Body of pancreas (tissue), 4 donors: Measurements from ENCODE around the gene ACIN1. TPM values are rescaled to one million over a fixed set of nuclear protein-coding genes. Genes with fewer than 3 reads are reported as not detected.
A peak's percentile ranks its signal among the peaks of the same experiment; 100 is the strongest.

Experiments used
- ATAC-seq: fragments of 150-250 bp; one replicate; pipeline ENCODE4 v1.9.1; 2016
- DNase-seq, 4 donors: peaks; one replicate each; pipeline ENCODE4 v3.0.0-alpha.2; 2019
- H3K27ac ChIP-seq, 4 donors: fragments of 200-600 bp; sonication (generic); 1 replicate in 3 of 4; 2 replicates in 1 of 4; pipeline versions ENCODE4 v1.5.1 to v1.6.1; 2016 to 2019; ENCODE audit warnings: mild to moderate bottlenecking in 1 of 4, mixed read lengths in 1 of 4, moderate library complexity in 1 of 4
- H3K27me3 ChIP-seq, 2 donors: fragments of 200-600 bp; sonication (generic); one replicate each; pipeline ENCODE4 v1.6.0; 2016; ENCODE audit warnings: mild to moderate bottlenecking in 1 of 2
- H3K36me3 ChIP-seq, 2 donors: fragments of 200-600 bp; sonication (generic); replicated peaks in 1 of 2; 2 replicates each; pipeline ENCODE4 v1.5.1; 2016; ENCODE audit warnings: low read depth in 2 of 2; ENCODE audit not compliant: insufficient read depth in 1 of 2
- H3K4me1 ChIP-seq: fragments of 200-600 bp; sonication (generic); one replicate; pipeline ENCODE4 v1.6.0; 2016
- H3K4me3 ChIP-seq, 2 donors: fragments of 200-600 bp; sonication (generic); 1 replicate in 1 of 2; 2 replicates in 1 of 2; pipeline ENCODE4 v1.5.1; 2016 to 2019
- H3K9me3 ChIP-seq, 3 donors: fragments of 200-600 bp; sonication (generic); 1 replicate in 2 of 3; 2 replicates in 1 of 3; pipeline ENCODE4 v1.5.1; 2016
- CTCF ChIP-seq, 7 experiments: fragments of 450-650 bp in 4 of 7; fragments of 200-600 bp in 3 of 7; sonication (generic) in 3 of 7; IDR thresholded peaks; one replicate each; pipeline ENCODE4 v1.5.1; 2016 to 2019; ENCODE audit warnings: antibody characterized with exemption in 7 of 7
- POLR2A ChIP-seq, 3 donors: fragments of 450-650 bp; IDR thresholded peaks; one replicate each; pipeline ENCODE4 v1.6.1; 2016; ENCODE audit warnings: antibody characterized with exemption in 3 of 3, mild to moderate bottlenecking in 2 of 3
- WGBS, 2 donors: methylation state at CpG; one replicate each; pipeline ENCODE4 v1.1.5; 2017; 5-methylcytosine and 5-hydroxymethylcytosine counted together
- intact Hi-C: fragments of 100-400 bp; cut with DNase I; formaldehyde crosslinking; loops from one replicate; pipeline ENCODE4 v1.15.1; 2023
- total RNA-seq, 2 donors: library from RNA; depleted of rRNA; stranded (reverse); fragments of >200 nt; gene quantifications; one replicate each; pipeline ENCODE4 v1.1.0, GENCODE V29; 2016

The ACIN1 gene
- total RNA-seq, 2 donors from 2014 or later, result 91.6 to 110 TPM

- WGBS, 2 donors, result 14 to 30% methylated on average over 5 to 9 of the region's 9 CpGs
- ATAC-seq (peak; percentile 91), DNase-seq (peak; percentile 92 to 94 (median 93))
- Histone ChIP-seq H3K36me3 (no peaks in the 10 kb centered on the region), H3K27ac (peak overlapping the region in 1 of 4 donors; percentile 20), H3K27me3 (no peaks in the 10 kb centered on the region), H3K9me3 (no peaks in the 10 kb centered on the region), H3K4me3 (no peak overlapping the region), H3K4me1 (peaks cover 9% of the 10 kb centered on the region)
- intact Hi-C loops, result no loop called here
- peak; percentile 99 to 100 (median 100) for TF ChIP-seq CTCF (IDR thresholded peaks at IDR 0.05)
- no peak for TF ChIP-seq POLR2A (IDR thresholded peaks at IDR 0.05)
Measured at GRCh38 chr14:23120541-23121251, 25.8 kb upstream of the ACIN1 start.

- Histone ChIP-seq H3K4me3 (no peak overlapping the region), H3K36me3 (no peaks in the 10 kb centered on the region), H3K27ac (no peak overlapping the region), H3K4me1 (peaks cover 9% of the 10 kb centered on the region), H3K27me3 (no peaks in the 10 kb centered on the region), H3K9me3 (no peaks in the 10 kb centered on the region)
- peak in 1 of 4 donors; percentile 37 for DNase-seq
- TF ChIP-seq POLR2A (IDR thresholded peaks at IDR 0.05), result no peak
- no peak for TF ChIP-seq CTCF (IDR thresholded peaks at IDR 0.05)
- ATAC-seq, result no peak
- 60 to 69% methylated on average over 16 of the region's 16 CpGs for WGBS, 2 donors
- intact Hi-C loops, result loop anchor here (5.0 kb wide), 1 partner anchor 68 kb away; no protein-coding TSS in a partner anchor
Measured at GRCh38 chr14:23119363-23120327, 24.7 kb upstream of the ACIN1 start.

- Histone ChIP-seq H3K9me3 (no peaks in the 10 kb centered on the region), H3K27me3 (peaks cover 0 to 7% of the 10 kb centered on the region in 2 donors), H3K36me3 (no peaks in the 10 kb centered on the region), H3K27ac (no peak within 1 kb of the TSS), H3K4me1 (peaks cover 8% of the 10 kb centered on the region), H3K4me3 (no peak within 1 kb of the TSS)
- DNase-seq (no peak), ATAC-seq (no peak)
- TF ChIP-seq CTCF (IDR thresholded peaks at IDR 0.05), result no peak
- WGBS, 2 donors, result 67 to 76% methylated on average over 22 to 24 of the region's 32 CpGs
- intact Hi-C loops, result loop anchor here (5.0 kb wide), 1 partner anchor 69 kb away; no protein-coding TSS in a partner anchor
Measured at GRCh38 chr14:23118506-23119362, 23.8 kb upstream of the ACIN1 start, which contains the start of gene CEBPE. CEBPE (minus strand) TSS chr14:23119255; CDS start chr14:23119091, 164 bp downstream.

GRCh38 chr14:23117371-23118020 lies 22.6 kb upstream of the ACIN1 start:
- H3K9me3 ChIP-seq, result no peaks in the 10 kb centered on the region
- WGBS, 2 donors, result 72% methylated on average over 24 to 32 of the region's 32 CpGs
- ATAC-seq (no peak), DNase-seq (no peak)
- intact Hi-C loops, result loop anchor here (5.0 kb wide), 1 partner anchor 70 kb away; no protein-coding TSS in a partner anchor
- no peaks in the 10 kb centered on the region for H3K4me1 ChIP-seq
- peaks cover 0 to 7% of the 10 kb centered on the region in 2 donors for H3K27me3 ChIP-seq
- H3K27ac ChIP-seq, result no peak overlapping the region
- no peaks in the 10 kb centered on the region for H3K36me3 ChIP-seq
- TF ChIP-seq POLR2A (IDR thresholded peaks at IDR 0.05) (no peak), CTCF (IDR thresholded peaks at IDR 0.05) (no peak)
- H3K4me3 ChIP-seq, result no peak overlapping the region
